T-helper 2 cell treated with Interferon-gamma antibody and Interleukin-4, amounts not matched to agents 100 ng/mL and 5 ng/mL, for 36 hours (primary cell): ENCODE measurements around the gene CCDC180. TPM values are rescaled to one million over a fixed set of nuclear protein-coding genes. Genes with fewer than 3 reads are reported as not detected.
"Not testable (repeated sequence)": the region's sequence is repeated elsewhere in the genome, so short reads cannot be mapped to it uniquely, and the experiment has no call there.

Experiments
- intact Hi-C: fragments of 100-400 bp; cut with micrococcal nuclease; formaldehyde crosslinking; loops from one replicate; pipeline ENCODE4 v1.15.1; 2023
- total RNA-seq: library from RNA; stranded (reverse); gene quantifications from 2 replicates; pipeline ENCODE4 v1.2.3, GENCODE V29; 2022

Gene CCDC180
- total RNA-seq, 1 donor from 2014 or later = 4.0 TPM

DNA sequence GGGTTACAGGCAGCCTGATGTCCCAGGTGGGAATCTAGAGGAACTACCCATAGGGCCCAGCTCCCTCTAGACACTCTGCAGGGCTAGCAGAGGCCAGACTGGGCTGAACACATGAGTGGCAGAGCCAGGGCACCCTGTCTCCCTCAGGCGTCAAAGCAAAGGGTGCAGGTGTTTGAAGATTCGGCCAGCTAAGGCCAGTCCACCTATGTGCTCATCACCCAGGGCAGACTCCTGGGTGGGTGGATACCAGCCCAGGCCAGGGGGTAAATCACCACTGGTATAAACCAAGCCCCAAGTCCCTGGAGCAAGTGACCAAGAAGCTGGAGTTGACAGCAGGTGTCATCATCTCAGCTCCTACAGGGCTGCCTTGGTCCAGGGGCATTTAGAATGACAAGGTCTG is 3.4 kb downstream of the CCDC180 start:
- intact Hi-C loops = no loop called here

DNA sequence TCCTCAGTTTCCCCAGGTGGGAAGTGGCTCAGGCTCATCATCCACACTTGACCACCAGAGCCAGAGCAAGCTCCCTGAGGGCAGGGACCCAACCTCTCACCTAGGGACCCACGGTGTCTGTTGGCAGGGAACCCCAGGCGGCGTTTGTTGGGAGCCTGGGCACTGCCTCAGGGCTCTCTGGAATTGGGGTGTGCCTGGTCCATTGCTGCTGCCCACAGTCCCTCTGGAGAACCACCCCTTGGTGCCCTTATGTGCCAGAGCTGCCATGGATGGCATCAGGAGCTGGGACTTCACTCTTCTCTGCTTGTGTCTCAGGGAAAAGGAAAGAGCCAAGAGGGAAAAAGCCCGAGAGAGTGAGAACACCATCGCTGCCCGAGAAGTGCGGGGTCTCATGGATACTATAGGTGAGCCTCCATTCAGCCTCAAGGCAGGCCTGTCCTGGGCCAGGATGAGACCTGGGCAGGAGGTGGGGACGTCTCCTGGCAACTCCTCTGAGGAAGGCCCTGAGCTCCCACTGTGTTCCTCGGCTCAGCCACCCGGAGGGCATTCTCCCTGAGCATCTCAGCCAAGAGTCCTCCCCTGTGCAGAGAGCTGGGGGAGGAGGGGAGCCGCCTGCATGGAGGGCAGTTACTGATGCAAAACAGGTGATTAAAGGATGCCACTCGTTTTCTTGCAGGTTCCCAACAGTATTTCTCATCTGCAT is 4.5 kb downstream of the CCDC180 start:
- intact Hi-C loops = no loop called here

DNA sequence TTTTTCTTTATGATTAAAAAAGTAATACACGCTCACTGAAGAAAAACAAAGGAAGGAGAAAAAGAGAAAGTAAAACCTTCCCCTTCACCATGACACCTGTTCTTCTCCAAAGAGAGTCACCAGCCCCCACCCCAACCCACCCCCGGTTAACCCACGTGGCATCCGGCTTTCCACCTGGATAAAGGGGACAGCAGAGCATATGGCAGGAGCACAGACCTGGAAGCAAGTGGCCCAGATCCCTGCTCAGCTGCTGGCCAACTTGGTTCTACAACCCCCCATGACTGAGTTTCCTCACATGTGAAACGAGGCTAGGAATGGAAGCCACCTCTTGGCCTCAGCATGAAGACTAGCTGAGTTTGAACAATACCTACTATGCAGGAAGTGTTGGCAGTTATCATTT is 5.1 kb downstream of the CCDC180 start:
- intact Hi-C loops = no loop called here

DNA sequence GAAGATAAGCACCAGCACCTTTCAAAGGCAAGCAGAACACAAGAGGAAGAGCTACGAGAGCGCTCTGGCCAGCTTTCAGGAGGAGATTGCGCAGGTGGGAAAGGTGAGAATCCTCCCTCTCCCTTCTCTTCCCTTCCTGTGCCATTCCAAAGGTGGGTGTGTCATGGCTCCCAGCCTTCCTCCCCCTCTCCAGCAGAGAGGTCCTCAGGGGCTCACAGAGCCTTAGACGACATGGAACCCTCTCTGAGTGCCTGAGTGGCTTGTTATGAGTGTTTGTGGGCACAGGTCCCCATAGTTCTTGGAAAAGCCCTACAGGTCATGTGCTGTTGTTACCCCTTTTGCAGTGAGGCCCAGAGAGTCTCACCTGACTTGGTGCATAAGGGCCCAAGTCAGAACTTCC is 5.8 kb downstream of the CCDC180 start:
- intact Hi-C loops = no loop called here

DNA sequence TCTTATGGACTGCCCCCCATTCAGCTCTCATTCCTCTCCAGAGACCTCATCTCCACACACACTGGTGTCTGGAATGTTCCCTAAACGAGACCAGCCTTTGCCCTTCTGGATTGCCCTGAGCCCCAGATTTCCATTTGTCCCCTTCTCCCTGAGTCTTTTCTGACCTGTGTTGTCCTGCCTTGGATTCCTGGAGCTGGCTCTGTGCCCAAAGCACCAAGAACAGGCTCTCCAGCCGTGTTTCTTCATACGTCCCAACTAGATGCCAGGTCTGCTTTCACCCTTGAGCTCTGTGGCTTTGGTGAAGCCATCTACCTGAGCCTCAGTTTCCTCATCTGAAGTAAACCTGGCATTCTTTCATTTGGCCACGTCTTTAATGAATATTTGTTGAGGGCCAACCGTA is 6.3 kb downstream of the CCDC180 start:
- intact Hi-C loops = no loop called here

DNA sequence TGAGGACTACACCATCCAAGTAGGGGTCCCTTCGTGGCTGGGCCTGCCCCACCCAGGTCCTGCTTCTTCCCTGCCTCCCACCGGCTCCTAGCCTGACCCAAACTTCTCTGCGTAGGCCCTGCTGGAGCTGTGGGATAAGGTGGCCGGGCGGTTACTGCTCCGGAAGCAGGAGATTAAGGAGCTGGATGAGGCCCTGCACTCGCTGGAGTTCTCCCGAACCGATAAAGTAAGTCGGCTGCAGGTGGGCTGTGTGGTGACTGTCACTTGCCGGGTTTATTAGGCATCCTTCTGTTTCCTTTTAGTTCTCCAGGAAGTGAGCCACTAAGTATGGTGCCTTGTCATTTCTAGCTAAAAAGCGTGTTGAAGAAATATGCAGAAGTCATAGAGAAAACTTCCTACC is 7.0 kb downstream of the CCDC180 start:
- intact Hi-C loops = no loop called here

DNA sequence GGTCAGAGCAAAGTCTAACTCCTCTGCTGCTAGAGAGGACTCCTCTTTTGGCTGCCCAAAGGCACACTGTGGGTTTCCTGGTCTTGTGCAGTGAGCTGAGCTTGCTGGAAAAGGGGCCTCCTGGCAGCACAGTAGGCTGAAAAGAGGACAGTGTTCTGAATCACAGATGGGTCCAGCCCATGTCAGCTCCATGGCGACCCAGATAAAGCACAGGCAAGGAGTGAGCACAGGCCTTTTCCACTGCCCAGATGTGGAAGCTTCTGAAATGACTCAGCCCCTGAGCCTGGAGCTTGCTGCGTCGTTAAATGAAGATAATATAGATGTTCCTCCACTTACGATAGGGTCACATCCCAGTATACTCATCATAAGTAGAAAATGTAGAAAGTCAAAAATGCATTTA is 8.1 kb downstream of the CCDC180 start:
- intact Hi-C loops = no loop called here

DNA sequence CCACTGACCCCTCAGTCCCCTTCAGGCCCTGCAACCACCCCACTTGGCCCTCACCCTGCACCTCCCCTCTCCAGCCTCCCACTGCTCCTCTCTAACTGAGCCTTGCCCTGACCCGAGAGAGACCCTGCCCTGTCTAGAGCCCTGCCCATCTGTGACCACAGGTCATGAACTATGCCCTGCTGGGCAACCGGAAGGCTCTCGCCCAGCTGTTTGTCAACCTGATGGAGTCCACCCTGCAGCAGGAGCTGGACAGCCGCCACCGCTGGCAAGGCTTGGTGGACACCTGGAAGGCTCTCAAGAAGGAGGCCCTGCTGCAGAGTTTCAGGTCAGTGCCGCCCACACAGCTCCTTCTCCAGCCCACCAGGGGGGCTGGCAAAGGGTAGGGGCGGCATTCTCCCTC is 9.4 kb downstream of the CCDC180 start:
- intact Hi-C loops = no loop called here

DNA sequence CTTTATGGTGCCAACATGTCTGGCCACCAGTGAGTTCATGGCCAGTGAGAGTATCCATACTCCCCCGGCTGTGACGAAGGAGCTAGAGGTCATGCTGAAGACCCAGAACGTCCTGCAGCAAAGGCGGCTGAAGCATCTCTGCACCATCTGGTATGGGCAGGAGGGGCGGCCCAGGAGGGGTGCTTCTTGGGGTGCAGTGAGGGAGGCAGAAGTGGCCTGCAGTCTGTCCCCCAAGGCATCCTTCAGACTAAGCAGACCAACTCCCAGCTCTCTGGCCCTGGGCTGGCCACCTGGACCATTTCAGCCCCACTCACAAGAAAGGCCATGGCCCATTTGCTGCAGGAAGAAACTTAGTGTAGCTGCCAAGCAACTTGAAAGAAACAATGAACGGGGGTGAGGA is 11.0 kb downstream of the CCDC180 start:
- intact Hi-C loops = no loop called here

DNA sequence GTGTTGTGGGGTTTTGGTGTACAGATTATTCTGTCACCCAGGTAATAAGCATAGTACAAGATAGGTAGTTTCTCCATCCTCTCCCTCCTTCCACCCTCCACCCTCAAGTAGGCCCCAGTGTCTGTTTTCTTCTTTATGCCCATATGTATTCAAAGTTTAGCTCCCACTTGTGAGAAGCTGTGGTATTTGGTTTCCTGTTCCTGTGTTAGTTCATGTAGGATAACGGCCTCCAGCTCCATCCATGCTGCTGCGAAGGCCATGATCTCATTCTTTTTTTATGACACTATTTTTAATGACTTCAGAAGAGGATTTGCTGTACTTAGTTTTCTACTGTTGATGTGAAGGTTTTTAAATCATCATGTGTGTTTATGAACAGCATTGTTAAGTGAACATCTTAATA is 11.9 kb downstream of the CCDC180 start:
- intact Hi-C loops = no loop called here

DNA sequence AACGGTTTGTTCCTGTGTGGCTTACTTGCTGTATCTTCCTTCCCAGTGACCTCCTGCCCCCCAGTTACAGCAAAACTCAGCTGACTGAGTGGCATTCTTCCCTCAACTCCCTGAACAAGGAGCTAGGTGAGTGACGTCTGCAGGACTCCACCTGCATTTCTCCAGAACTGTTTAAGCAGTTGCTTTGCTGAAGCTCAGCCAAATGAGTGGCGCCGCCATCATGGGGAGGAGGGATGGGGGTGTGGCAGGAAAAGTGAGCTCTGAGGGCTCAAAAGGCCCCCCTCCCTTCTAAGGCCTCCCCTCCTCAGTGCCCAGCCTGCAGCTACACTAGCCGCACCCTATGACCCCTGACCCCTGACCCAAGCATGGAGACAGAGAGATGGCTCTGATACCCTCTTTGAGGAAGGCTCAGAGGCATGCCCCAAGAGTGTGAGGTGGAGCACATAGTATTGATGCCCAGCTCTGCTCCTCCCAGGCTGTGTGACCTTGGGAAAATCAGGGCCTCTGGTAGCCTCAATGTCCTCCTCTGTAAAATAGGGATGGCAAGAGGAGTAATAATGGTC is 12.7 kb downstream of the CCDC180 start:
- intact Hi-C loops = no loop called here

DNA sequence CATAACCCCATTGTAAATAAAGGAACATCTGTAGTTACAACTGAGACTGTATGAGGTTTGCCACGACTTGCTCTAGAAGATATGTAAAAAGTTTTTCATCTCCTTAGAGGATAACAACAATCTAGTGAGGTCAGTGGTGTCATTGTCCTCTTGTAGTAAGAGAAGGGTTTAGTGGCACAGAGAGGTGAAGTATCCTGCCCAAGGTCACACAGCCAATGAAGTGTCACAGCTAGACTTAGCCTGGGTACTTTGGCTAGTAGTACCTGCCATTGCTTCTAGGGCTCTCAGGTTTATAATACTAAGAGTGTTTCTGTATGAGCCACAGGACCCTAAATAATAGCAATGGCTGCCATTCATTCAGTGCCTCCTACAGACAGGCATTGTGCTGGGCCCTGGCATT is 13.8 kb downstream of the CCDC180 start:
- intact Hi-C loops = no loop called here

DNA sequence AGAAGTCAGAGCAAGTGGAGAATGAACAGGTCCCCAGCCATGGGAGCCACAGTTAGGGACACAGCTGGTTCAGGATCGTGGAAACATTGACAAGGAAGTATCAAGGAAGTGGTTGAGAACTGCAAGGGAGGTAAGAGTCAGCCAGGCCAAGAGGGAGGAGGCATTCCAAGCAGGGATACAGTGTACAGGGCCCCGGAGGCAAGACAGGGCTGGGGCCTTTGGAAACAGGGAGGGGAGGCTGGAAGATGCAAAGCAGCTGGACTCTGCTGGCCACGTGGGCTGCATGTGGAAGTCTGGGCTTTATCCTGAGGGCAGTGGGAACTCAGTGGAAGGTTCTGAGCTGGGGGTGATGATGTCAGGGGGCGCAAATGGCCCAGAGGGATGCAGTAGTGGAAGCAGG is 14.2 kb downstream of the CCDC180 start:
- intact Hi-C loops = no loop called here

DNA sequence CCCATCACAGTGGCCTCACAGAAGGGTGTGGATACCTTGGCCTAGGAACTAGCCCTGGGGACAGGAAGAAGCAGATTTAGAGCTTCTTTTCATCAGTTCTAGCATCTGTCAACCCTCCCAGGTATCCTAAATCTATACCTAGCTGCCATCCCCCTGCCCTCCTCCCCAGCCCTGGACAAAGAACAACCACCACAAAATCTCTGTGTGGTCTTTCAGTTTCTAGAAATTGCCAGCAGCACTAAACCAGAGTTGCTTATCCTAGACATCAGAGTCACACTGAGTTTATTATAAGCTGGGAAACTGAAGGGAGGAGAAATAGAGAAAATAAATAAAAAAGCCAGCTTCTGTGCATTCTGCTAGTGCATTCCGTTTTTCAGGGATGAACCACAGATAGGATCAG is 14.6 kb downstream of the CCDC180 start:
- intact Hi-C loops = no loop called here

DNA sequence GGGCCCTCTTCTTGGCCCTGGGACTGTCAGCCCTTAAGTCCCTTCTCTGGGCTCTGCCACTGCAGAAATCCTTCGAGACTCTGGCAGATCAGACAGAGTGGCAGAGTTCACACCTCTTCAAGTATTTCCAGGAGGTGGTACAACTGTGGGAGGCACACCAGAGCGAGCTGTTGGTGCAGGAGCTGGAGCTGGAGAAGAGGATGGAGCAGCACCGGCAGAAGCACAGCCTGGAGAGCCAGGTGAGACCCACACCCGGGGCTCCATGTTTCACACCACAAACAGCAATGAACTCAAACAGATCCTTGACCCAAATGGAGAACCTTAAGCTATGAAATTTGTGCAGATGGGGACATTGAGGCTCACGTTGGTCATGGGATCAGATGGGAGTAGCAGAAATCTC is 17.5 kb downstream of the CCDC180 start:
- intact Hi-C loops = no loop called here

DNA sequence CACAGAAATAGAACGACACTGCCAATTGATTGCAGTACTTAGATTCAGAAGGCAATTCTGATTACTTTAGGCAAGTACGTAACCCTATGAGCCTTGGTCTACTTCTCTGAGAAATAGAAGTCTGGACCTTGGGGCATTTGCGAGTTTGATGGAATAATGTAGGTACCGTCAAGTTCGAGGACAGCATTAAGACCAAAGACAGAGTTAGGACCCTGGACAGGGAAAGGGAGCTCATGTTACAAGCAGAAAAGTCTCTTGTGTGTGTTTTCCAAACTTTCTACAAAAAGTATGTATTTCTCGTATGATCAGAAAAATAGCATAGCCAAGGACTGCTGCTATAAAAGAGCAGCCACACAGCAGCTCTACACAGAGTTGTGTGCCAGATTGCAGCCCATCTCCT is 20.1 kb downstream of the CCDC180 start:
- intact Hi-C loops = no loop called here

DNA sequence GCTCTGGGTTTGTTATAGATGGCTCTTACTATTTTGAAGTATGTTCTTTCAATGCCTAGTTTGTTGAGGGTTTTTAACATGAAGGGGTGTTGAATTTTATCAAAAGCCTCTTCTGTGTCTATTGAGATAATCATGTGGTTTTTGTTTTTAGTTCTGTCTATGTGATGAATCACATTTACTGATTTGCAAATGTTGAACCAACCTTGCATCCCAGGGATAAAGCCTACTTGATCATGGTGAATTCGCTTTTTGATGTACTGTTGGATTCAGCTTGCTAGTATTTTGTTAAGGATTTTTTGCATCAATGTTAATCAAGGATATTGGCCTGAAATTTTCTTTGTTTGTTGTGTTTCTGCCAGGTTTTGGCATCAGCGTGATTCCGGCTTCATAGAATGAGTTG is 25.5 kb downstream of the CCDC180 start:
- intact Hi-C loops = no loop called here

DNA sequence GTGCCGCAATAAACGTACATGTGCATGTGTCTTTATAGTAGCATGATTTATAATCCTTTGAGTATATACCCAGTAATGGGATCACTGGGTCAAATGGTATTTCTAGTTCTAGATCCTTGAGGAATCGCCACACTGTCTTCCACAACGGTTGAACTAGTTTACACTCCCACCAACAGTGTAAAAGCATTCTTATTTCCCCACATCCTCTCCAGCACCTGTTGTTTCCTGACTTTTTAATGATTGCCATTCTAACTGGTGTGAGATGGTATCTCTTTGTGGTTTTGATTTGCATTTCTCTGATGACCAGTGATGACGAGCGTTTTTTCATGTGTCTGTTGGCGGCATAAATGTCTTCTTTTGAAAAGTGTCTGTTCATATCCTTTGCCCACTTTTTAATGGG is 28.2 kb downstream of the CCDC180 start:
- intact Hi-C loops = not testable (repeated sequence)

DNA sequence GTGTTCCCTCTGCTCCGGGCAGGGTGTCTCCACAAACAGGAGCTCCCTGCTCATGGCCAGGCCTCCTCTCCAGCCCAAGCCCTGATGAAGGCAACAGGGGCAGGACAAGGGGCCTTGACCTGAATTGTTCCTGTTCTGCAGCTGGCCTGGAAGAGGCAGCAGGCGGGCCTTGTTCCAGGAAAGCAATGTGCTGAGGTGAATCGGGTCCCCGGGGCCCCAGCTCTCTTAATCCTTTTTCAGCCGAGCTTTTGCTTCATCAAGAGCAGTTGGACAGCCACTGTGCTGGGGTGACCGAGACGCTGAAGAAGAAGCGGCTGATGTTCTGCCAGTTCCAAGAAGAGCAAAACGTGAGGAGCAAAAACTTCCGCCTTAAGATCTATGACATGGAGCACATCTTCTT is 41.4 kb downstream of the CCDC180 start:
- intact Hi-C loops = no loop called here

DNA sequence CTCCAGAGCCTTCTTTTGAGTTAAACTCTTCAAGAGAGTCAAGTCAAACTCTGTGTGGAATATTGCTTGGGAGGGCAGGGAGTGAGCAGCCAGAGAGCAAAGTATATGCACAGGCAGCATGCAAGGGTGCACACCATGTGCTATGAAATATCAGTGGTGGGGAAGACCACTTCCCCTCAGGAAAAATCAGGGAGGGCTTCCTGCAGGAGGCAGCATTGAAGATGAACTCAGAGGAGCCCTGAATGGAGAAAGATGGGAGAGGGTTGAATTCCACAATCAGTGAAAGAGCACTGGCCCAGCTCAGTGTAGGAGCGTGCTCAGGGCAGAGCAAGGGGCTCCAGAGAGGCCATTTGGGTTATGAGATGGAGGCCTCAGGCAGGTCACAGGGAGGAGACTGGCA is 41.9 kb downstream of the CCDC180 start:
- intact Hi-C loops = no loop called here

DNA sequence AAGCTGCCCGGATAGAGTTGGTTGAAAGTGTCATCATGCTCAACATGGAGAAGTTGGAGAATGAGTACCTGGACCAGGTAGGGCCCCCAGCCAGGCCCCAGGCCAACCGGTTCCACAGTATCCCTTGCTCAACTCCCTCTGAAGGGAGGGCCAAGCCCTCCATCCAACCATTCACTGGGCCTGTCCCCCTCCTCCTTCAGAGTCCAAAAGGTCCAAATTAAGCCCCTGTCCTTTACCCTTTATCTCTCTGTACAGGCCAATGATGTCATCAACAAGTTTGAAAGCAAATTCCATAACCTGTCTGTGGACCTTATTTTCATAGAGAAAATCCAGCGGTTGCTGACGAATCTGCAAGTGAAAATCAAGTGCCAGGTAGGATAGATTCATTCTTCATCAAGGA is 47.2 kb downstream of the CCDC180 start:
- intact Hi-C loops = no loop called here

DNA sequence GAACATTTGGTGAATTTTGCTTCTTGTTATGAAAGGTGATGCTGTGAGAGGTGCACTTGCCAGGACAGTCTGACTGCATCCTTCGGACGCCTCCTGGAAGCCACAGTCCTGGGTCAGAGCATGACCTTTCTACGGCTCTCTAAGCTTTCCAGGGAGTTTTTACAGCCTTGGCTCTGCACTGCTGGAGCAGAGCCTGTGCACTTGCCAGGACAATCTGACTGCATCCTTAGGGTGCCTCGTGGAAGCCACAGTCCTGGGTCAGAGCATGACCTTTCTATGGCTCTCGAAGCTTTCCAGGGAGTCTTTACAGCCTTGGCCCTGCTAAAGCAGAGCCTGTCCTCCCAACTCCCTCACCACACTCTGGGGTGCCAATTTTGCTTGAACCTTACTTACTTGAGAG is 49.6 kb downstream of the CCDC180 start:
- intact Hi-C loops = no loop called here
